CD4-positive, alpha-beta memory T cell (primary cell): ENCODE data around the gene EML3. TPM values are rescaled to one million over a fixed set of nuclear protein-coding genes. Genes with fewer than 3 reads are reported as not detected.
A peak's percentile ranks its signal among the peaks of the same experiment; 100 is the strongest.
"Not testable (repeated sequence)": the region's sequence is repeated elsewhere in the genome, so short reads cannot be mapped to it uniquely, and the experiment has no call there.

ENCODE experiments used
- CTCF ChIA-PET: fragments of 350-600 bp; sonication (Branson Sonifier 250); formaldehyde crosslinking; loops from one replicate; lab custom pipeline; 2021; ENCODE audit warnings: inconsistent platforms; ENCODE audit not compliant: partially characterized antibody; lab: Charles Lee
- POLR2A ChIA-PET: fragments of 350-600 bp; sonication (Branson Sonifier 250); formaldehyde crosslinking; loops from one replicate; lab custom pipeline; 2021; ENCODE audit not compliant: partially characterized antibody; lab: Charles Lee
- DNase-seq, 5 donors: peaks; one replicate each; pipeline versions ENCODE4 v3.0.0 to v3.0.0-alpha.2; 2020 to 2022; ENCODE audit warnings: mixed read lengths in 1 of 5
- H3K27ac ChIP-seq: one replicate; pipeline ENCODE4 v1.7.0; 2013; ENCODE audit warnings: low read depth, low read length
- H3K27me3 ChIP-seq: 2 replicates; pipeline ENCODE4 v1.7.0; 2013; ENCODE audit warnings: mild to moderate bottlenecking, low read length, moderate library complexity; ENCODE audit not compliant: insufficient read depth
- H3K36me3 ChIP-seq: 2 replicates; pipeline ENCODE4 v1.7.0; 2013; ENCODE audit warnings: mild to moderate bottlenecking, low read length, moderate library complexity; ENCODE audit not compliant: insufficient read depth
- H3K4me1 ChIP-seq: 2 replicates; pipeline ENCODE4 v1.7.0; 2013; ENCODE audit warnings: mild to moderate bottlenecking, low read length, moderate library complexity; ENCODE audit not compliant: insufficient read depth
- H3K4me3 ChIP-seq, 2 donors: one replicate each; pipeline ENCODE4 v1.7.0; 2013; ENCODE audit warnings: low read length in 2 of 2, mild to moderate bottlenecking in 1 of 2
- H3K9me3 ChIP-seq, 2 donors: one replicate each; pipeline ENCODE4 v1.7.0; 2013; ENCODE audit warnings: low read length in 2 of 2, control low read depth in 1 of 2; ENCODE audit not compliant: control insufficient read depth in 1 of 2
- H3K27ac Mint-ChIP-seq, 7 donors: one replicate each; pipeline ENCODE4 v1.8.0; 2020 to 2021; ENCODE audit warnings: mixed read lengths in 7 of 7, mild to moderate bottlenecking in 6 of 7, inconsistent platforms in 3 of 7, moderate library complexity in 3 of 7
- H3K27me3 Mint-ChIP-seq, 2 donors: one replicate each; pipeline ENCODE4 v1.8.0; 2020 to 2021; ENCODE audit warnings: mixed read lengths in 2 of 2
- H3K36me3 Mint-ChIP-seq, 2 donors: one replicate each; pipeline ENCODE4 v1.8.0; 2020 to 2021; ENCODE audit warnings: mixed read lengths in 2 of 2, inconsistent platforms in 1 of 2, mild to moderate bottlenecking in 1 of 2
- H3K4me1 Mint-ChIP-seq, 4 donors: one replicate each; pipeline ENCODE4 v1.8.0; 2020 to 2021; ENCODE audit warnings: mixed read lengths in 4 of 4, mild to moderate bottlenecking in 1 of 4
- H3K4me3 Mint-ChIP-seq, 8 donors: one replicate each; pipeline ENCODE4 v1.8.0; 2020 to 2021; ENCODE audit warnings: mixed read lengths in 8 of 8, mild to moderate bottlenecking in 7 of 8, moderate library complexity in 6 of 8, inconsistent platforms in 3 of 8
- H3K9me3 Mint-ChIP-seq, 8 donors: one replicate each; pipeline ENCODE4 v1.8.0; 2020 to 2021; ENCODE audit warnings: mixed read lengths in 8 of 8, mild to moderate bottlenecking in 5 of 8, inconsistent platforms in 3 of 8, moderate library complexity in 1 of 8
- intact Hi-C: fragments of 100-400 bp; cut with micrococcal nuclease; formaldehyde crosslinking; loops from one replicate; pipeline ENCODE4 v1.15.1; 2023
- polyA plus RNA-seq, 2 donors: library from polyadenylated mRNA; unstranded; fragments of 300-500 nt; fragmentation: Illumina TruSeq; gene quantifications; one replicate each; pipeline ENCODE4 v1.2.3, GENCODE V29; 2021
- total RNA-seq, 2 experiments: library from RNA; stranded (reverse); gene quantifications; one replicate each; pipeline ENCODE4 v1.2.3, GENCODE V29; 2021

Gene EML3
- total and polyA plus RNA-seq, 4 experiments from 2014 or later = 18.2 to 201 (median 108) TPM

DNA sequence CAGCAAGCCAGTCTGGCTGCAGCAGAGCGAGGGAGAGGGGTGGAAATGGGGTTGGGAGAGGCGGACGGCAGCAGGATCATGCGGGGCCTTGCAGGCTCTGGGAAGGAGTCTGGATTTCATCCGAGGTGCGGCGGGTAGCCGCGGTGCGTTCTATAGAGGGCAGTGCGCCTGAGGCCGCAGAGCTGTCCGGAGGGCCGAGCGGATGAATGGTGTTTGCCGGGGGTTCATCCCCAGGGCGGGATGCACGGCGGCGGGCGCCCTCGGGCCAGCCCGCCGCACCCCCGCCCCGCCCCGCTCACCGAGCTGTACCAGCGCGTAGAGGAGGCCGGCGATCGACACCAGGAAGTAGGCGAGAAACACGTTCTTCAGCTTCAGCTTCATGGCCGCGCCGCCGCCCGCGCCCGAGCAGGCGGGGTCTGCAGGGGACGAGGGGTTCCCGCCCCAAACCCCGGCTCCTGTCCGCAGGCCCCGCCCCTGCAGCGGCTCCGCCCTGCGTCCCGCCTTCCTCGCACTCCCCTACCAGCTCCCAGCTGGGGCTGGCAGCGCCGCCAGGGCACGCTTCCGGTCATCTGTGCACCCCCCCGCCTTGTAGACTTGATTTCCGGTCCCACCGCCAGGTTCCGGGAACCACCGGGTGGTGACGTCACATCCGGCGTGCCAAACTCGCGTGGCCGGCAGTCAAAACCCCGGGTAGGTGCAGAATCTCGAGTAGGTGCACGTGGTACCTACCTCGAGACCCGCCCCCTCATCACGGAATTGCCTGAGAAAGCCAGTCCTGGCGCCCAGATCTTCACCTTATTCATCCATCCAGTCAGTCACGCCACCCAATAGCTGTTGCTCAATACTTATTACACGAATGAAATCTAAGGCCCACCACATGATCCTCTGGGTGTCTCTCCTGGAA is 9.2 kb upstream of the EML3 start, which contains the start of gene B3GAT3:
TSS of gene B3GAT3 (minus strand) at position 420 of the 904 bp plus-strand sequence. CDS start at position 381, 39 bp downstream.
- H3K27me3 Mint-ChIP-seq = no peaks in the 10 kb centered on the region
- DNase-seq = peak; percentile 95 to 99 (median 96)
- peaks cover 19 to 29% (median 20%) of the 10 kb centered on the region in 4 donors for H3K4me1 Mint-ChIP-seq
- H3K4me3 Mint-ChIP-seq = peak within 1 kb of the TSS; percentile 89 to 98 (median 95)
- intact Hi-C loops = loop anchor here (1.0 to 2.0 kb wide), 5 partner anchors 9 to 43 kb away; partner anchors contain the start of genes C11orf98, CSKMT, GANAB and INTS5
- H3K9me3 ChIP-seq = no peaks in the 10 kb centered on the region
- H3K27me3 ChIP-seq = no peaks in the 10 kb centered on the region
- peak within 1 kb of the TSS; percentile 94 for H3K27ac ChIP-seq
- no peaks in the 10 kb centered on the region for H3K9me3 Mint-ChIP-seq
- H3K36me3 ChIP-seq = peaks cover 20% of the 10 kb centered on the region
- peak within 1 kb of the TSS; percentile 83 to 89 for H3K4me3 ChIP-seq
- CTCF ChIA-PET = interaction anchor here (0.6 to 2.0 kb wide), 9 partner anchors 20 to 64 kb away, joined by 3 to 23 read pairs (median 3); partner anchors contain the start of genes C11orf98, CSKMT, INTS5 and MTA2
- H3K36me3 Mint-ChIP-seq = peaks cover 15 to 38% of the 10 kb centered on the region in 2 donors
- peaks cover 26% of the 10 kb centered on the region for H3K4me1 ChIP-seq
- peak within 1 kb of the TSS; percentile 91 to 99 (median 98) for H3K27ac Mint-ChIP-seq
- POLR2A ChIA-PET = interaction anchor here (0.6 to 8.0 kb wide), 36 partner anchors 8 to 234 kb away, joined by 3 to 114 read pairs (median 7); partner anchors contain the start of genes C11orf98, CSKMT, EEF1G and EML3

- Mint-ChIP-seq H3K36me3 (peaks cover 10 to 36% of the 10 kb centered on the region in 2 donors), H3K9me3 (no peaks in the 10 kb centered on the region), H3K27me3 (no peaks in the 10 kb centered on the region), H3K4me3 (peak overlapping the region; percentile 89 to 98 (median 95)), H3K27ac (peak overlapping the region; percentile 91 to 99 (median 98)), H3K4me1 (peaks cover 19 to 29% (median 20%) of the 10 kb centered on the region in 4 donors)
- peaks cover 26% of the 10 kb centered on the region for H3K4me1 ChIP-seq
- peaks cover 20% of the 10 kb centered on the region for H3K36me3 ChIP-seq
- no peaks in the 10 kb centered on the region for H3K27me3 ChIP-seq
- H3K27ac ChIP-seq = peak overlapping the region; percentile 94
- peak overlapping the region; percentile 83 to 89 for H3K4me3 ChIP-seq
- no peaks in the 10 kb centered on the region for H3K9me3 ChIP-seq
- DNase-seq = no peak
- intact Hi-C loops = loop anchor here (1.0 kb wide), 1 partner anchor 8 kb away; the partner anchor contains the start of gene ROM1
- CTCF ChIA-PET = interaction anchor here (0.6 to 2.0 kb wide), 5 partner anchors 22 to 64 kb away, joined by 3 to 23 read pairs (median 4); partner anchors contain the start of genes INTS5 and TUT1
- POLR2A ChIA-PET = interaction anchor here (0.6 to 8.0 kb wide), 29 partner anchors 8 to 220 kb away, joined by 3 to 114 read pairs (median 8); partner anchors contain the start of genes C11orf98, CSKMT, EEF1G and EML3
Measured at GRCh38 chr11:62621027-62621566, 8.5 kb upstream of the EML3 start.

GRCh38 chr11:62616957-62617356 is 4.4 kb upstream of the EML3 start:
- H3K4me3 ChIP-seq, DNase-seq, H3K9me3 Mint-ChIP-seq, H3K27me3 ChIP-seq, H3K27ac Mint-ChIP-seq, H3K9me3 ChIP-seq, H3K36me3 ChIP-seq, H3K27me3 Mint-ChIP-seq, H3K4me3 Mint-ChIP-seq, intact Hi-C loops, H3K27ac ChIP-seq: not testable (repeated sequence)
- H3K36me3 Mint-ChIP-seq = peaks cover 6 to 23% of the 10 kb centered on the region in 2 donors
- H3K4me1 ChIP-seq = peaks cover 44% of the 10 kb centered on the region
- CTCF ChIA-PET = interaction anchor here (0.6 kb wide), 1 partner anchor 159 kb away, joined by 3 read pairs; no protein-coding TSS in a partner anchor
- H3K4me1 Mint-ChIP-seq = peaks cover 21 to 47% (median 30%) of the 10 kb centered on the region in 4 donors
- POLR2A ChIA-PET = interaction anchor here (0.6 to 1.5 kb wide), 2 partner anchors 18 to 36 kb away, joined by 3 read pairs; partner anchors contain the start of gene INTS5

DNA sequence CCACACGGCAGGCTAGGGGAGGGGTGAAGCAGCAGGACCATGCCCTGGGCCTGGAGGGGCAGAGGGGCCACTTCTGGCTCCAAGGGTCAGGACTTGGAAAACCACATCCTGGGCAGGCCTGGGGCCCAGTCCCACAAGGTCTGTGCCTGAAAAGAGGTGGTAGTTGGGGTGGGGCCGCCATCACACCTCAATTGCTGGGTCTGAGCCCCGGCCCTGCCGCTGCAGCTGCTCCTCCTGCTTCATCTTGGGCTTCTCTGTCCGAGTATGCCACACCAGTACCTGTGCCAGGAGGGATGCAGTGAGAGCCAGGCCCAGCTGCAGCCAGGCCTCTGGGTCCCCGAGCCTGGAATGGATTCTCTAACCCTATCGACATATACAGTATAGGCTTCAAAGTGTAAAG is 2.9 kb upstream of the EML3 start:
- DNase-seq = no peak
- H3K27ac Mint-ChIP-seq = peak overlapping the region in 2 of 7 donors; percentile 30 to 43
- no peak overlapping the region for H3K4me3 Mint-ChIP-seq
- peaks cover 14 to 49% (median 28%) of the 10 kb centered on the region in 4 donors for H3K4me1 Mint-ChIP-seq
- intact Hi-C loops = no loop called here
- H3K9me3 ChIP-seq = no peaks in the 10 kb centered on the region
- peaks cover 47% of the 10 kb centered on the region for H3K4me1 ChIP-seq
- POLR2A ChIA-PET = interaction anchor here (1.4 to 10.8 kb wide), 2 partner anchors 14 to 21 kb away, joined by 3 to 142 read pairs; partner anchors contain the start of genes MTA2 and TUT1
- H3K36me3 Mint-ChIP-seq = peaks cover 6 to 23% of the 10 kb centered on the region in 2 donors
- no peak overlapping the region for H3K27ac ChIP-seq
- H3K9me3 Mint-ChIP-seq = no peaks in the 10 kb centered on the region
- H3K27me3 ChIP-seq = no peaks in the 10 kb centered on the region
- CTCF ChIA-PET = interaction anchor here (0.7 kb wide), 1 partner anchor 79 kb away, joined by 3 read pairs; no protein-coding TSS in a partner anchor
- H3K4me3 ChIP-seq = no peak overlapping the region
- no peaks in the 10 kb centered on the region for H3K27me3 Mint-ChIP-seq
- H3K36me3 ChIP-seq = peaks cover 13% of the 10 kb centered on the region

- CTCF ChIA-PET = interaction anchor here (0.9 to 5.8 kb wide), 2 partner anchors 22 to 59 kb away, joined by 3 to 47 read pairs; partner anchors contain the start of gene TUT1
- POLR2A ChIA-PET = interaction anchor here (0.5 to 10.8 kb wide), 8 partner anchors 8 to 95 kb away, joined by 3 to 142 read pairs (median 22); partner anchors contain the start of genes B3GAT3, C11orf98, CSKMT and INTS5
- peaks cover 21% of the 10 kb centered on the region for H3K36me3 ChIP-seq
Measured at GRCh38 chr11:62614275-62614674, 1.7 kb upstream of the EML3 start.

GRCh38 chr11:62613291-62613778 is 760 bp upstream of the EML3 start:
- ChIA-PET CTCF (interaction anchor here (0.8 to 5.8 kb wide), 3 partner anchors 13 to 60 kb away, joined by 3 to 47 read pairs (median 3); partner anchors contain the start of gene TUT1), POLR2A (interaction anchor here (0.7 to 10.8 kb wide), 15 partner anchors 9 to 242 kb away, joined by 3 to 142 read pairs (median 13); partner anchors contain the start of genes B3GAT3, BSCL2, C11orf98 and CSKMT)
- peaks cover 25% of the 10 kb centered on the region for H3K36me3 ChIP-seq
- Mint-ChIP-seq H3K9me3 (no peaks in the 10 kb centered on the region), H3K4me3 (peak overlapping the region; percentile 51 to 86 (median 70)), H3K27me3 (no peaks in the 10 kb centered on the region), H3K4me1 (peaks cover 11 to 48% (median 33%) of the 10 kb centered on the region in 4 donors), H3K27ac (peak overlapping the region; percentile 81 to 92 (median 87)), H3K36me3 (peaks cover 3 to 31% of the 10 kb centered on the region in 2 donors)
- intact Hi-C loops = loop anchor here (1.0 to 2.0 kb wide), 3 partner anchors 8 to 249 kb away; partner anchors contain the start of gene B3GAT3
- no peaks in the 10 kb centered on the region for H3K27me3 ChIP-seq
- no peaks in the 10 kb centered on the region for H3K9me3 ChIP-seq
- peaks cover 52% of the 10 kb centered on the region for H3K4me1 ChIP-seq
- peak overlapping the region in 1 of 2 donors; percentile 93 for H3K4me3 ChIP-seq
- peak overlapping the region; percentile 90 for H3K27ac ChIP-seq
- no peak for DNase-seq

More at GRCh38 chr11:62614275-62614674, 1.7 kb upstream of the EML3 start:
- Histone ChIP-seq H3K9me3 (no peaks in the 10 kb centered on the region), H3K4me1 (peaks cover 48% of the 10 kb centered on the region), H3K4me3 (no peak overlapping the region), H3K27me3 (no peaks in the 10 kb centered on the region), H3K27ac (no peak overlapping the region)
- intact Hi-C loops = no loop called here
- Mint-ChIP-seq H3K27ac (peak overlapping the region; percentile 74 to 91 (median 87)), H3K9me3 (no peaks in the 10 kb centered on the region), H3K27me3 (no peaks in the 10 kb centered on the region), H3K4me1 (peaks cover 14 to 52% (median 31%) of the 10 kb centered on the region in 4 donors), H3K36me3 (peaks cover 7 to 30% of the 10 kb centered on the region in 2 donors), H3K4me3 (peak overlapping the region in 3 of 8 donors; percentile 51 to 86 (median 74))
- DNase-seq = no peak
